GM20431 (cell line): Measurements from ENCODE around the gene REXO1.

Experiments
- in situ Hi-C: fragments of 300-500 bp; cut with MseI, MboI; formaldehyde crosslinking; loops from one replicate; pipeline ENCODE4 v1.15.0; 2020; ENCODE audit warnings: low sequenced_read_pairs; ENCODE audit not compliant: unreplicated experiment

REXO1 gene

DNA sequence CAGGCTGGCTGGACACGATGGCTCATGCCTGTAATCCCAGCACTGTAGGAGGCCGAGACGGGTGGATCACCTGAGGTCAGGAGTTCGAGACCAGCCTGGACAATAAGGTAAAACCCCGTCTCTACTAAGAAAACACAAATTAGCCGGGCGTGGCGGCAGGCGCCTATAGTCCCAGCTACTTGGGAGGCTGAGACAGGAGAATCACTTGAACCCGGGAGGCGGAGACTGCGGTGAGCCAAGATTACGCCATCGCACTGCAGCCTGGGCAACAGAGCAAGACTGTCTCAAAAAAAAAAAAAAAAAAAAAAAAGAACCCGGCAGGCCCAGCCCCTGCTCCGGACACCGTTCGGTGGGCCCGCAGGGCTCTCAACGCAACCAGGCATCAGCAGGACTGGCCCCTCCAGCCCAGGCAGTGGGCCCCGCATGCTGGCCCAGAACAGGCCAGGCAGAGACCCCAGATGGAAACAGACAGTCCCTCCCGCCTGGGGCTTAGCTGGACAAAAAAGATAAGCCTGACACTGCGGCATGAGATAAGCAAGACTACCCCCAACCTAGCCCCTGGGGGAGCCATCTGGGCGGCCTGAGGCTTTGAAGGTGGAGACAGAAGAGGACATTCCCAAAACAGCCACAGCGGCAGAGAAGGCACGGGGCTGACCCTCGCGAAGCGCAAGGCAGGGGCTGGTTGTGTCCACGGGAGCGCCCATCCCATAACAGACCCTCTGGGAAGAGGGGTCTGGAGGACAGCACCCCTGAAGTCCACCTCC, 11.6 kb downstream of the REXO1 start:
- in situ Hi-C loops = no loop called here

DNA sequence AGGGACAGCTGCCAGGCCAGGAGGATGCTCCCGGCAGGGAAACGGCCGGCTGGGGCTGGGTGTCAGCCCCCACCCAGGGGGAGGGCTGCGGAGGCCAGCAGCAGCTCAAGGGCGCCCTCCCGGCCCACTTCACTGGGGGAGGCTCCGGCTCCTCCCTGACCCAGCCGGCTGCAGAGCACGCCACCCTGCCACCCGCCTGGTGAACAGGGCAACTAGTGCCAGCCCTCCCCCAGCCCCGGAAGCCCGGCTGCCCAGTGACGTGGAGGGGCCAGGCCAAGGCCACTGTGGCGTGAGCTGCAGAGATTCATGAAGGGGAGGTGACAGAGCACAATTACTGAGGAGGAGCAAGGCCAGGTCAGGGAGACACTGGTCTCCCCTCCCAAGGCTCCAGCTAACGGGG, 14.7 kb downstream of the REXO1 start:
- in situ Hi-C loops = no loop called here

DNA sequence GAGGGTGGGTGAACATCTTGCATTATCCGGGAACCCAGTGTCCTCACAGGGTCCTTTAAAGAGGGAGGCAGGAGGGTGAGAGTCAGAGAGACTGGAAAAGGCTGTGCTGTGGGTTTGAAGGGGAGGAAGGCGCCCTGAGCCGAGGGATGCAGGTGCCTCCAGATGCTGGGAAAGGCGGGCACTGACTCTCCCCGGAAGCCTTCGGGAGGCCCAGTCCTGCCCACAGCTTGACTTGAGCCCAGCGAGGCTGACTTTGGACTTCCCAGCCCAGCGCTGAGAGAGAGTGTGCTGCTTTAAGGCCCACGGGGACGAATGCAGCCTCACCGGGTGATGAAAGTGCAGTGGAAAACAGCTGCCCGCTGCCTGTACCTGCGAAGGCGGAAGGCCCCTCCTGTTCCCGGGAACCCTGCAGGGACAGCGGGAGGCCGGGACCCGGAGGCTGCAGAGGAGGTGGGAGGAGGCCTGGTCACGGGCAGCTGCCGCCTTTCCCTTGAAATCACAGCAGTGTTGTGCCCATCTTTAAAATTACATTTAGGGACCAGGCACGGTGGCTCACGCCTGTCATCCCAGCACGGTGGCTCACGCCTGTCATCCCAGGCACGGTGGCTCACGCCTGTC, 16.1 kb downstream of the REXO1 start:
- in situ Hi-C loops = no loop called here

DNA sequence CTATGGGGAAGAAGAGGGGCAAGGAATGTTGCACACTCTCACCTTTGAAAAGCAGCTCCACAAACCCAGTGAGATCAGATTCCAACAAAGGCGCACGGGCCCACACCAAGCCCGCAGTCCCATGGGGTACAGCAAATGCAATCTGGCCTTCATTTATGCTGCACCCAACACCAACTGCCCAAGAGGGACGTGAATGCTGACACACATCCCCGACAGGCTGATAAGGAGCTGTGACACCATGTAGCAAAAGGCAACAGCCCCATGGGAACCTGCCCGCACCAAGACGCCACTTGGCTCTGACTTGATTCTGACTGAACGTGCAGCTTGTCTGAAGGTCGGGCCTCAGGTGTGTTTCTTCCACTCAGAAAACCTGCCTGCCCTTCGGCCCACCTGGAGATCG, 17.3 kb downstream of the REXO1 start:
- in situ Hi-C loops = no loop called here

DNA sequence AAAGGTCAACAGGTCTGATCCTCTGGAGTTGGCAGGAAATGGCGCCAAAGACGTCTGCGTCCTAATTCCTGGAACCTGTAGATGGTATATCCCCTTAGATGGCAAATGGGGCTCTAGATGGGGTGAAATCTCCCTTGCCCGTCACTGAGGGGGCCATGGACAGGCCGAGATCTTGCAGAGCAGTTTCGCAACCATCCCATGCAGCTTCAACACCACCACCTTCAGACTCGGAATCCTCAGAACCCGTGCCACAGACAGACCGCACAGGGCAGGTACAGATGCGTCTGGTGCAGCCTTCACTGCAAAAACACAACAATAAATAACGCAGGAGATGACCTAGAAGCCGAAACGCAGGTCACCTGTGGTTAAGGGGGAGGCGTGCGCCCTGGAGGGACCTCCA, 17.7 kb downstream of the REXO1 start:
- in situ Hi-C loops = no loop called here

- in situ Hi-C loops = no loop called here
Measured at GRCh38 chr19:1829958-1830357, 18.3 kb downstream of the REXO1 start.

DNA sequence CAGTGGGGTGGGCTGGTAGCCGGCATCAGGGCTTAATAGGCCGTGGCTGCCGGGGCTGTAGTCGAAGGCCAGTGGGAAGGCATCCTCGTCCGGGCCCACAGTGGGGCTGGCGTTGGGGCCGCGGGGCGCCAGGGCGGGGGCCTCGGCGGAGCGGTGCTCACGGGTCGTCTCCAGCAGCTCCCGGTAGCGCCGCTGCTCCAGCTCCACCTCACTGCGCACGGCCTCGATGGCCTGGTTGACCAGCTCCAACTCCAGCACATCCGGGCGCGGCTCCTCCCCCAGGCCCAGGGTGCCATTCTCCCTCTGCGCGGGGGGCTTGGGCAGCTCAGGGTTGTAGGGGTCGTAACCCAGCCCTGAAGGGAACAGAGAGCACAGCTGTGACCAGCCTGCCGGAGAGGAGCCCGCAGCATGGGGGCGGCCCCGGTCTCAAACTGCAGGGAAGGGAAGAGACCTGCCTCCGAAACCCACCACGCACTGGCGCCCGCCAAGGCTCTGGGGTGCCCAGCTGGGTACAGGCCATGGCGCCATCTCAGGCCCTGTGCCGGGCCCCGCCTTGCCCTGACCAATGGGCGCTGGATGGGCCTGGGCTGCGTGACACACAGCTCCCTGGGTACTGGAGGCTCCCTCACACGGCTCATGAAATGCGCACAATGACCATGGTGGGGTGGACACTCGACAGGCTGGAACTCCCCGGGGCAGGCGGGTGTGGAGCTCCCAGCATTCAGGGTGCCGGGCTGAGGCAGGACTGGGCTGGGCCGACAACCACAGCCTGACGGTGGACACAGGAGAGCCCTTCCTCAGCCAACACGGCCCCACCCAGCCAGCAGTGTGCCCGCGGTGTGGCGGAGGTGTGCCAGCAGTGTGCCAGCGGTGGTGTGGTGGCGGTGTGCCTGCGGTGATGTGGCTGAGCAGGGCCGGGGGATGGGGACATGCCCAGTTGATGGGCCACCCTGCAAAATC, 19.7 kb downstream of the REXO1 start:
- in situ Hi-C loops = no loop called here

- in situ Hi-C loops = no loop called here
Measured at GRCh38 chr19:1827566-1828278, 20.6 kb downstream of the REXO1 start.

DNA sequence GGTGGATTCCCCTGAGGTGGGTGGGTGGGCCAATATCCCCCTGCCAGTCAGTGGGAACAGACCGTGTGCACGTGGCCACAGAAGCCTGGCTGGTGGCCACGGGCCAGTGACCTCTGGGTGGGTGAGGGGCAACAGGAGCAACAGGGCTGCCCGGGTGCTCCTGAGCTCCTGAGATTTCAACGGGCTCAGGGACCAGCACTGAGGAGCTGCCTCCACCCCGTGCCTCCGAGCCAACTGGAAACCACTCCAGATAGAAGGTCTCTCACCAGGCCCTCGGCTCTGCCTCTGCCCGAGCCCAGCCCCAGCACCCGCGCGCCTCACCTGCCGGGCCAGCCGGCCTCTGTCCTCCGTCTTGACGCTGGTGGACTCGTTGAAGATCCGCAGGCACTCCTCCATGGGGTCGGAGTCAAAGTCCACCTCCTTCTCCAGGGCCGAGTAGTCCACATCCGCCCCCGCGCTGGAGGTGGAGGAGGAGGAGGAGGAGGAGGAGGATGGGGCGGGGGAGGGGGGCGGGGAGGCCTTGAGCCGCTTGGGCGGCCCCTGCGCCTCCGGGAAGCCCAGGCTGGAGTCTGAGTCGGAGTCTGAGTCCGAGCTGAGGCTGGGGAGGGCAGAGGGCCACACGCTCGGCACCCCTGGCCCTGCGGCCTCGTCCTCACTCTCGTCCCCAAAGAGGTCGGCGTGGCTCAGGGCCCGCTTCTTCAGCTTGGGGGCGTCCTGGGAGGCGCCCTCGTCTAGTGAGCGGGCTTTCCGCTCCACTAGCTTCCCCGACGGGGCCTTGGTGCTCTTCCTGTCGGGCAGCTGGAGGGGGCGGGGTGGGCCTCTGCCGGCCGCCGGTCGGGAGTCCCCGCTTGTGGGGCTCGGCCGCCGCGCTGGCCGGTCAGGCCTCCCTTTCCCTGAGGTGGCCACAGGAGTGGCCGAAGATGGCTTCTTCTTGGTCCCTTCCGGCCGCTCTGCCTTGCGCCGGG, 21.4 kb downstream of the REXO1 start:
- in situ Hi-C loops = no loop called here

DNA sequence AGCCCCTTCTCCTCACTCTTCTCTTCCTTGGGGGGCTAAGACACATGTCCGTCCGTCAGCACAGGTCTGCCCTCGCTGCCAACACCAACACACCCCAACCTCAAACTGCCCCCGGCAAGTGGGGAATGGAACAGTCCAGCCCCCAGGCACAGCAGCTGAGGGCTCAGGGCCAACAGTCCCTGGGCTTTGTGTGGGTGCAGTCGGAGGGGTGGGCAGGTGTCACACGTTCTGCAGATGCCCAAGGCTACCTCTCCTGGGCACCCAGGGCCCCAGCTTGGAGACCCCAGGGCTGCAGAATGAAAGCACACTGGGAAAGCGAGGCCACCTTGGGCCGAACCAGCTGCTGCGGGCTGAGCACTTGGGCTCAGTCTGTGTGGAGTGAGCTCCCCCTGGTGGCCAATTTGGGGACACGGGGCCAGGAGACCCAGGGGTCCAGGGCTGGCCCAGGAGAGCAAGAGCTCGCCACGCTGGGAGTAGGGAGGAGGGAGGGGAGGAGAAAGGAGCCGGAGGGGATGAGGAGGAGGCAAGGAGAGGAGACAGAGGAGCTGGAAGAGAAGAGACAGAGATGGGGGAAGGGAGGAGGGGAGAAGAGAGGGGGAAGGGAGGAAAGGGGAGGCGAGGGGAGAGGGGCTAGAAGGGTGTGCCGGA, 22.2 kb downstream of the REXO1 start:
- in situ Hi-C loops = no loop called here

GRCh38 chr19:1824252-1824622, 24.0 kb downstream of the REXO1 start:
- in situ Hi-C loops = no loop called here

DNA sequence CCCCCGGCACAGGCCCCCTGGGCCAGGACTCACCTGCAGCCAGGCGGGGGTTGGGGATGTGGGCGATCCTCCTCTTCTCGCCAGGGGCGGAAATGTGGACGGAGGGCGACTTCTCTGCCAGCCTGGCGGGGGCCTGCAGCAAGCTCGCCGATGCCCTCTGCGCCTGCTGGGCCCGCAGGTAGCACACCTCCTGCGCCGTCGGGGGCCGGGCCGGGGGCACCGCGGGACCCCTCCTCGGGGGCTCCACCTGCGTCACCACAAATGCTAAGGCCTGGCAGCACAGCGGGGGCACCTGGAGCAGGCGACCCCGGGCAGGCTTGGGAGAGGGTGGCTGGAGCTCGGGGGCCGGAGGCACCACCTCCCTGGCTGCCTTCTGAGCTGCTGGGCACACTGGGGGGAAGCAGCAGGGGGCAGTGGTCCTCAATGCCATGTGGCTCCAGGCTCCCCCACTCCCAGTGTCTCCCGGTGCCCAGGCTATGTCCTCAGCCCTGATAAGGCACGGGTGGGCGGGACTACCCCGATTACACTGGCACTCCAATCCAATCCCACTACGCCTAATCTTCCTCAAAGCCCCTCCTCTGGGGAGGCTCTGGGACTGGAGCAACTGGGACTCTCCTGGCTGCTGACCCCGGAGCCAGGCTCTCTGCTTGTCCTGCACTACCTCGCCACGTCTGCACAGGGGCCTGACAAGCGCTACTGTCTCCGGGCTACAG, 24.6 kb downstream of the REXO1 start:
- in situ Hi-C loops = no loop called here

DNA sequence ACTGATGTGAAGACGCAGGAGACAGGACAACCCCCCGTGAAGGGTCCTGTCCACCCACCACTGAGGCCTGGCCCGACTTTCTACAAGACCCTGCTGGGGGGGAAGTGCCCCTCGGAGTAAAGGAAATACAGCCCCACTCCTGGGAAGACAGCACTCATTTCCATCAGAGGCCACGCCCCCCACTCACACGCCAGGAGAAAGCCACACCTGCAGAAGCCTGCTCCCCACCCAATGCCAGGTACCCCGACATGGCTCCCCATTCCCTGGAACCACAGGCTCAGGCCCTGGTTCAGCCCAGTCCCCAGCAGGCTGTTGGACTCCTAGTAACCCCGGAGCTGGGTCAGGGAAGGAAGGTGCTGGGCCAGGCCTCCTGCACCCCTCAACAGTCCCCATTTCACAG, 25.3 kb downstream of the REXO1 start:
- in situ Hi-C loops = no loop called here

DNA sequence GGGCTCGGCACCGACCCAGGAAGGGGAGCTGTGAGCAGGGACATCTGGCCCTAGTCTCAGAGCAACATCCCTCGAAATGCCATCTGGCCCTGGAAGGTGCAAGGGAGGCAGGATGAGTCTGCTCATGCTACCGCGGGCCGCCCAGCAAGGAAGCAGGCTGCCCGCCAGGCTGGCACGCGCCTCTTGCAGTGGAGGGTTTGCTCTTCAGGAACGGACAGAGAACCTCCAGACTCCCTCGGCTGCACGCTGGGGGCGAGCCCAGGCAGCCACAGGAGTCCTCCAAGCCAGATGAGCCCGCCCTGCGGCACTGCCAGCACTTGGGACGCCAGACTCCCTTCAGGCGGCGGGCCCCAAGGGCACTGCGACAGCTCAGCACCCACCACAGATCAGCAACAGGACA, 26.1 kb downstream of the REXO1 start:
- in situ Hi-C loops = no loop called here

DNA sequence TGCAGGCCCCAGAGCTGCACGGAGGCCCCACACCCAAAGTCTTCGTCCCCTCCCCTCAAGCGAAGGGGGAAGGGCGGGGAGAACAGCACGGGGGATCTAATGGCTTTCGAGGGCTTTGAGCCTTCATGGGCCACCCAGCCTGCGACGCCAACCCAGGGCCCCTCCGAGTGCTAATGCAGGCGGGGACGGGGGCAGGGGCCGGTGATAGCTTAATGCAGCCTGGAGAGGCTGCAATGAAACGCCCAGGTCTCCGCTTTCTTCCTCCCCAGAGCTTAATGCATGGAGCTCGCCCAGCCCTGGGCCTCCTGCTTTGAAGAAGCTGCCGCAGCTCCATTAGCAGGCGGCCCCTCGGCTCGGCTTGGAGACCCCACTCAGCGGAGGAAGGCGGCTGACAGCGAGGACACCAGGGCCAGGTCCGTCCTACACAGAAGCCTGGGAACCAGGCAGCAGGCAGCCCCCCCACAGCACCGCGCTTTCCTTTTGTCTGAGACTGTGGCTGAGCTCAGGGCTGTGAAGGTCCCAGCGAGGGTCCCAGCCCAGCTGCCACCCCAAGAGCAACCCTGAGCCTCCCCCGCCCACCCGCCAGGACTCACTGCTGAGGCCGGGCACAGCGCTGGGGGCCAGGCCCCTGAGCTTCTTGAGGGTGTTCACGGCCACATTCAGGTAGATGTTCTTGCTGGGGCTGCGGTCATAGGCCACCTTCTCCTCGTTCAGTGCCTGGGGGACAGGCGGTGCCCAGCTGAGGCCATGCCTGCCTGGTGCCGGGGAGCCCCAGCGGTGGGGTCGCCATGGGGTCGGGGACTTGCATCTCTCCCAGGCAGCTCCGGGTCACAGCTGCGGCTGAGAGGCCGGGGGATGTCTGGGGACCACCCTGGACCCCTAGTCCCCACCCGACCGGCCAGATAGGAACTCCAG, 28.7 kb downstream of the REXO1 start:
- in situ Hi-C loops = loop anchor here (10.0 kb wide), 1 partner anchor 275 kb away; no protein-coding TSS in a partner anchor

DNA sequence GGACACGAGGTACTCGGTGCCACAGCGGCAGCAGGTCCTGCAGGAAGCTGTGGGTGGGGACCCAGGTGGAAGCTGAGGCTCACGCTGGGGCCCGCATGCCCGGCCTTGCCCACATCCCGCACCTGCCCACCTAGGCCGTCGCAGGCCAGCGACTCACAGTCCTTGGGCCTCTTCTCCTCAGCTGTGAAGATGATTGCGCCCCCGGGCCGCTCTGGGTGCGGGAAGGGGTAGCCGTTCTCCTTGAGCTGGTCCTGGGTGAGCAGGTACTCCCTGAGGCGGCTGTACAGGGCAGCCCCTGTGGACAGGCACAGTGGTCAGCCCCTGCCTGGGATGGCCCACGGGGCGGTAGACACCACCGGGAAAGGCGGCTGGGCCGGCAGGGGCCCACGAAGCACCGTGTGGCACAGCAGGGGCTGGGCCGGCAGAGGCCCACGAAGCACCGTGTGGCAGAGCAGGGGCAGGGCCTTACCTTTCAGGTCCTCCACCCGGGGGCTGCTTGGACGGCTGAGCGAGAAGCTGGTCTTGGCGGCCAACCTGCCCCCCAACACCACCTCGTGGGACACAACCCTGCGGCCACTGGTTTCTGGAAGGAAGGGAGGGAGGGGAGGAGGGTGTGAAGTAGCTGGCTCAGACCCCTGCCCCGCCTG, 29.6 kb downstream of the REXO1 start:
- in situ Hi-C loops = loop anchor here (10.0 kb wide), 1 partner anchor 274 kb away; no protein-coding TSS in a partner anchor
